H9 (cell line): ENCODE measurements around the gene NSUN2. TPM values are rescaled to one million over a fixed set of nuclear protein-coding genes. Genes with fewer than 3 reads are reported as not detected.

ENCODE experiments used
- DNase-seq: peaks from one replicate; pipeline ENCODE4 v3.0.0-alpha.2; 2017
- H2AFZ ChIP-seq: one replicate; pipeline ENCODE4 v1.6.1; 2013; ENCODE audit warnings: mild to moderate bottlenecking, low read length, control low read depth, moderate library complexity
- H2AK5ac ChIP-seq: 2 replicates; pipeline ENCODE4 v1.6.1; 2013; ENCODE audit warnings: low read length, control low read depth, mixed read lengths; ENCODE audit not compliant: insufficient read length
- H2BK120ac ChIP-seq: one replicate; pipeline ENCODE4 v1.6.1; 2013; ENCODE audit warnings: low read depth, mild to moderate bottlenecking, low read length, control low read depth, inconsistent platforms; ENCODE audit not compliant: poor library complexity, severe bottlenecking
- H2BK12ac ChIP-seq: 2 replicates; pipeline ENCODE4 v1.6.1; 2013; ENCODE audit warnings: low read length, control low read depth, mixed read lengths, low read depth; ENCODE audit not compliant: insufficient read length
- H2BK15ac ChIP-seq: 2 replicates; pipeline ENCODE4 v1.6.1; 2013; ENCODE audit warnings: low read depth, low read length, control low read depth
- H2BK20ac ChIP-seq: one replicate; pipeline ENCODE4 v1.6.1; 2013; ENCODE audit warnings: low read depth, mild to moderate bottlenecking, low read length, control low read depth, inconsistent platforms; ENCODE audit not compliant: poor library complexity, severe bottlenecking
- H2BK5ac ChIP-seq: 2 replicates; pipeline ENCODE4 v1.6.1; 2013; ENCODE audit warnings: low read length, control low read depth, mixed read lengths; ENCODE audit not compliant: insufficient read length
- H3K14ac ChIP-seq: 2 replicates; pipeline ENCODE4 v1.6.1; 2013; ENCODE audit warnings: low read length, control low read depth; ENCODE audit not compliant: insufficient read depth
- H3K18ac ChIP-seq: 2 replicates; pipeline ENCODE4 v1.6.1; 2013; ENCODE audit warnings: low read depth, mild to moderate bottlenecking, mixed read lengths, low read length, control low read depth; ENCODE audit not compliant: insufficient read length
- H3K23ac ChIP-seq: 2 replicates; pipeline ENCODE4 v1.6.1; 2013; ENCODE audit warnings: low read length, control low read depth, mixed read lengths, low read depth; ENCODE audit not compliant: insufficient read length
- H3K23me2 ChIP-seq: 2 replicates; pipeline ENCODE4 v1.6.1; 2013; ENCODE audit warnings: low read depth, mild to moderate bottlenecking, mixed read lengths, low read length, control low read depth; ENCODE audit not compliant: insufficient read length, poor library complexity, severe bottlenecking
- H3K27ac ChIP-seq: 2 replicates; pipeline ENCODE4 v1.5.1; 2013; ENCODE audit warnings: low read length, control low read depth, mixed read lengths, low read depth; ENCODE audit not compliant: insufficient read length
- H3K27me3 ChIP-seq: 2 replicates; pipeline ENCODE4 v1.6.1; 2013; ENCODE audit warnings: low read length, control low read depth, inconsistent platforms; ENCODE audit not compliant: insufficient read depth
- H3K4ac ChIP-seq: 2 replicates; pipeline ENCODE4 v1.6.1; 2013; ENCODE audit warnings: low read depth, mild to moderate bottlenecking, control low read depth, inconsistent platforms, low read length, moderate library complexity
- H3K4me1 ChIP-seq: 2 replicates; pipeline ENCODE4 v1.6.1; 2013; ENCODE audit warnings: low read length, control low read depth, inconsistent platforms; ENCODE audit not compliant: insufficient read depth
- H3K4me2 ChIP-seq: 2 replicates; pipeline ENCODE4 v1.6.1; 2013; ENCODE audit warnings: low read length, control low read depth, mixed read lengths; ENCODE audit not compliant: insufficient read length, insufficient read depth
- H3K56ac ChIP-seq: 2 replicates; pipeline ENCODE4 v1.6.1; 2013; ENCODE audit warnings: low read depth, mild to moderate bottlenecking, mixed read lengths, low read length, control low read depth; ENCODE audit not compliant: insufficient read length
- H3K79me1 ChIP-seq: 2 replicates; pipeline ENCODE4 v1.6.1; 2013; ENCODE audit warnings: low read depth, mild to moderate bottlenecking, moderate library complexity, low read length, control low read depth, inconsistent platforms; ENCODE audit not compliant: insufficient read depth, poor library complexity, severe bottlenecking
- H3K79me2 ChIP-seq: 2 replicates; pipeline ENCODE4 v1.6.1; 2013; ENCODE audit warnings: low read length, control low read depth, inconsistent platforms; ENCODE audit not compliant: insufficient read depth
- H3K9ac ChIP-seq: 2 replicates; pipeline ENCODE4 v1.6.1; 2013; ENCODE audit warnings: low read length, control low read depth, mixed read lengths; ENCODE audit not compliant: insufficient read length; ENCODE audit errors: extremely low read depth
- H3K9me3 ChIP-seq: one replicate; pipeline ENCODE4 v1.6.1; 2013; ENCODE audit warnings: low read depth, low read length, inconsistent platforms; ENCODE audit not compliant: control insufficient read depth
- H3T11ph ChIP-seq: one replicate; pipeline ENCODE4 v1.6.1; 2013; ENCODE audit warnings: mild to moderate bottlenecking, low read length, control low read depth, inconsistent platforms
- H4K20me1 ChIP-seq: one replicate; pipeline ENCODE4 v1.6.1; 2013; ENCODE audit not compliant: control insufficient read depth, insufficient read length, insufficient read depth
- H4K5ac ChIP-seq: 2 replicates; pipeline ENCODE4 v1.6.1; 2013; ENCODE audit warnings: low read depth, mild to moderate bottlenecking, mixed read lengths, low read length, control low read depth; ENCODE audit not compliant: insufficient read length
- H4K8ac ChIP-seq: replicated peaks from 2 replicates; pipeline ENCODE4 v1.6.1; 2013; ENCODE audit warnings: low read length, control low read depth, mixed read lengths, low read depth; ENCODE audit not compliant: insufficient read length
- H4K91ac ChIP-seq: 2 replicates; pipeline ENCODE4 v1.6.1; 2013; ENCODE audit warnings: low read depth, mild to moderate bottlenecking, moderate library complexity, mixed read lengths, low read length, control low read depth; ENCODE audit not compliant: insufficient read length
- H3K27ac Mint-ChIP-seq, 3 experiments: 2 replicates in 2 of 3; 3 replicates in 1 of 3; pipeline ENCODE4 v1.8.0; 2020 to 2021; ENCODE audit warnings: mixed read lengths in 3 of 3, mild to moderate bottlenecking in 1 of 3, moderate library complexity in 1 of 3
- H3K27me3 Mint-ChIP-seq: 2 replicates; pipeline ENCODE4 v1.8.0; 2021; ENCODE audit warnings: low read depth, mild to moderate bottlenecking, moderate library complexity, mixed read lengths
- H3K36me3 Mint-ChIP-seq, 3 experiments: 2 replicates in 2 of 3; 3 replicates in 1 of 3; pipeline ENCODE4 v1.8.0; 2020 to 2021; ENCODE audit warnings: low read depth in 3 of 3, mixed read lengths in 3 of 3; ENCODE audit not compliant: insufficient read depth in 1 of 3
- H3K4me1 Mint-ChIP-seq, 2 experiments: 2 replicates each; pipeline ENCODE4 v1.8.0; 2020; ENCODE audit warnings: mixed read lengths in 2 of 2
- H3K4me3 Mint-ChIP-seq, 2 experiments: 2 replicates in 1 of 2; 3 replicates in 1 of 2; pipeline ENCODE4 v1.8.0; 2020 to 2021; ENCODE audit warnings: mild to moderate bottlenecking in 2 of 2, mixed read lengths in 2 of 2, moderate library complexity in 1 of 2
- H3K9me3 Mint-ChIP-seq, 2 experiments: 2 replicates in 1 of 2; 3 replicates in 1 of 2; pipeline ENCODE4 v1.8.0; 2020; ENCODE audit warnings: mild to moderate bottlenecking in 2 of 2, mixed read lengths in 2 of 2, moderate library complexity in 1 of 2
- WGBS: extraction: QIAGEN DNeasy Blood & Tissue Kit; methylation state at CpG from one replicate; pipeline ENCODE4 v1.1.7; 2013; ENCODE audit warnings: missing lambda C conversion rate, low lambda C conversion rate, mixed read lengths; ENCODE audit not compliant: insufficient read length; ENCODE audit errors: extremely low coverage; 5-methylcytosine and 5-hydroxymethylcytosine counted together
- total RNA-seq: library from RNA; stranded (reverse); gene quantifications from 2 replicates; pipeline ENCODE4 v1.2.1, GENCODE V29; 2021
- TF ChIP-seq, protein P1 (sequence below): fragments of 200-600 bp; sonication (generic); conservative IDR thresholded peaks from 3 replicates; pipeline ENCODE4 v1.8.0; 2021; ENCODE audit warnings: antibody characterized with exemption, mild to moderate bottlenecking

NSUN2 gene
- total RNA-seq, 1 experiment from 2014 or later, result 115 TPM

DNA sequence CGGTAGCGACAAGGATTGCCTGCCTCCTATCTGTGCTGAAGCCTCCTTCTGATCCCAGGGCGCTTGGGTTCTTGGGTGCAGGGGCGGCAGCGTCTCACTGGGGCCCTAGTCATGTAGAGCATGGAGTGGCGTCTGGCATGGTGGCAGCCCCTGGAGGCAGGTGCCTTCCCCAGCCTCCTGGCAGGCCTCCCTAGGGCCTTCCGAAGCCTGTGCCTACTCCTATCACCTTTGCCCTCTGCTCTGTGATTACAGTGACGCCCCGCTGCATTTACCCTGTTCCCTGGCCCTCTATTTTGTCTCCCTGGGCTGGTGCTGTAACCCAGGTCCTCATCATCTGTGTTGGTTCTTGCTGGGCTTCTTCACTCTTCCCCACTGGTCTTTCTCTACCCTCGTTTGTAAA, 4.2 kb upstream of the NSUN2 start:
- H4K8ac ChIP-seq, result no peak overlapping the region
- no peak overlapping the region for H3K56ac ChIP-seq
- no peak overlapping the region for H2AK5ac ChIP-seq
- no peak overlapping the region for H3K9ac ChIP-seq
- H3K23me2 ChIP-seq, result peaks cover 3% of the 10 kb centered on the region
- no peaks in the 10 kb centered on the region for H3K9me3 ChIP-seq
- no CpG with 5 or more reads among the region's 10 CpGs for WGBS
- no peak overlapping the region for H2BK120ac ChIP-seq
- H3K14ac ChIP-seq, result no peak overlapping the region
- no peak overlapping the region for H3K18ac ChIP-seq
- H2BK5ac ChIP-seq, result no peak overlapping the region
- H3K27ac ChIP-seq, result no peak overlapping the region
- no peaks in the 10 kb centered on the region for H3K27me3 ChIP-seq
- H2BK15ac ChIP-seq, result no peak overlapping the region
- H3K36me3 Mint-ChIP-seq, result peaks cover 3 to 6% (median 4%) of the 10 kb centered on the region in 3 experiments; a peak in 6 of 7 replicates
- DNase-seq, result no peak
- no peak overlapping the region for H4K5ac ChIP-seq
- H3K4me1 Mint-ChIP-seq, result peaks cover 15 to 20% of the 10 kb centered on the region in 2 experiments
- H4K20me1 ChIP-seq, result no peaks in the 10 kb centered on the region
- H3K79me2 ChIP-seq, result peaks cover 8% of the 10 kb centered on the region; the same call in 1 of the 2 replicates
- no peak overlapping the region for H2AFZ ChIP-seq
- H3T11ph ChIP-seq, result no peak overlapping the region
- no peak overlapping the region for H4K91ac ChIP-seq
- no peaks in the 10 kb centered on the region for H3K9me3 Mint-ChIP-seq
- H3K4me1 ChIP-seq, result no peaks in the 10 kb centered on the region
- TF ChIP-seq, protein P1, sequence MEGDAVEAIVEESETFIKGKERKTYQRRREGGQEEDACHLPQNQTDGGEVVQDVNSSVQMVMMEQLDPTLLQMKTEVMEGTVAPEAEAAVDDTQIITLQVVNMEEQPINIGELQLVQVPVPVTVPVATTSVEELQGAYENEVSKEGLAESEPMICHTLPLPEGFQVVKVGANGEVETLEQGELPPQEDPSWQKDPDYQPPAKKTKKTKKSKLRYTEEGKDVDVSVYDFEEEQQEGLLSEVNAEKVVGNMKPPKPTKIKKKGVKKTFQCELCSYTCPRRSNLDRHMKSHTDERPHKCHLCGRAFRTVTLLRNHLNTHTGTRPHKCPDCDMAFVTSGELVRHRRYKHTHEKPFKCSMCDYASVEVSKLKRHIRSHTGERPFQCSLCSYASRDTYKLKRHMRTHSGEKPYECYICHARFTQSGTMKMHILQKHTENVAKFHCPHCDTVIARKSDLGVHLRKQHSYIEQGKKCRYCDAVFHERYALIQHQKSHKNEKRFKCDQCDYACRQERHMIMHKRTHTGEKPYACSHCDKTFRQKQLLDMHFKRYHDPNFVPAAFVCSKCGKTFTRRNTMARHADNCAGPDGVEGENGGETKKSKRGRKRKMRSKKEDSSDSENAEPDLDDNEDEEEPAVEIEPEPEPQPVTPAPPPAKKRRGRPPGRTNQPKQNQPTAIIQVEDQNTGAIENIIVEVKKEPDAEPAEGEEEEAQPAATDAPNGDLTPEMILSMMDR, result no peak
- no peak overlapping the region for H2BK12ac ChIP-seq
- H3K79me1 ChIP-seq, result no peaks in the 10 kb centered on the region
- H3K4me3 Mint-ChIP-seq, result no peak overlapping the region
- H3K27me3 Mint-ChIP-seq, result no peaks in the 10 kb centered on the region; the same call in 1 of the 2 replicates
- H3K4ac ChIP-seq, result no peak overlapping the region
- H2BK20ac ChIP-seq, result no peak overlapping the region
- H3K4me2 ChIP-seq, result no peak overlapping the region
- H3K23ac ChIP-seq, result no peak overlapping the region
- peak overlapping the region in 2 of 3 experiments; percentile 76 to 81; a peak in 1 of 7 replicates for H3K27ac Mint-ChIP-seq
